Measurements from ENCODE around the gene A4GNT. TPM values are rescaled to one million over a fixed set of nuclear protein-coding genes. Genes with fewer than 3 reads are reported as not detected.

The A4GNT gene
- total RNA-seq, 1 donor = not detected

DNA sequence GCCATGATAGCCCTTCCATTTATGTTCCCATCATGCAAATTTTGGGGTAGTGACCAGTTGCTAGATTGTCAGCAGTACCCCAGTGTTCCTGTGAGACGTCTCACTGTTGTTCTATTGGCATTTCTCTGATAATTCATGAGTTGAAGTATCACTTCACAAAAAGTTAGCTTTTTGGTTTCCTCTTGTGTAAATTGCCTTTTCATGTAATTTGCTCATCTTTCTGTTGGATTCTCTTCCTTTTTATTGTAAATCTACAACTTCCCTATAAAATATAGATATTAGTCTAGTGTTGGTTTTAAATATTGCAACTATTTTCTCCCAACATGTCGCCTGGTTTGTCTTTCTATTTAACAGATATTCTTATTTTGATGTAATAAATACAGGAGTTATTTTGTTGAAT, 7.5 kb upstream of the A4GNT start:
- Histone ChIP-seq H3K4me1 (ENCODE audit: insufficient read depth, low read length) (no peaks in the 10 kb centered on the region), H3K4me3 (ENCODE audit: insufficient read depth, low read length) (no peak overlapping the region), H3K27me3 (ENCODE audit: insufficient read depth, low read length) (peaks cover 2% of the 10 kb centered on the region), H3K36me3 (ENCODE audit: insufficient read depth, low read length) (no peaks in the 10 kb centered on the region), H2AFZ (ENCODE audit: low read length) (no peak overlapping the region), H3K27ac (ENCODE audit: low read depth, low read length) (no peak overlapping the region), H4K20me1 (ENCODE audit: insufficient read depth, low read length) (no peaks in the 10 kb centered on the region), H3K4me2 (ENCODE audit: insufficient read depth, low read length) (no peak overlapping the region), H3K79me2 (ENCODE audit: insufficient read depth, low read length) (no peaks in the 10 kb centered on the region), H3K9me3 (ENCODE audit: low read depth, low read length) (no peaks in the 10 kb centered on the region)
- no peak for DNase-seq (ENCODE audit: insufficient read length, low spot score, missing footprints)
- TF ChIP-seq, protein P1, sequence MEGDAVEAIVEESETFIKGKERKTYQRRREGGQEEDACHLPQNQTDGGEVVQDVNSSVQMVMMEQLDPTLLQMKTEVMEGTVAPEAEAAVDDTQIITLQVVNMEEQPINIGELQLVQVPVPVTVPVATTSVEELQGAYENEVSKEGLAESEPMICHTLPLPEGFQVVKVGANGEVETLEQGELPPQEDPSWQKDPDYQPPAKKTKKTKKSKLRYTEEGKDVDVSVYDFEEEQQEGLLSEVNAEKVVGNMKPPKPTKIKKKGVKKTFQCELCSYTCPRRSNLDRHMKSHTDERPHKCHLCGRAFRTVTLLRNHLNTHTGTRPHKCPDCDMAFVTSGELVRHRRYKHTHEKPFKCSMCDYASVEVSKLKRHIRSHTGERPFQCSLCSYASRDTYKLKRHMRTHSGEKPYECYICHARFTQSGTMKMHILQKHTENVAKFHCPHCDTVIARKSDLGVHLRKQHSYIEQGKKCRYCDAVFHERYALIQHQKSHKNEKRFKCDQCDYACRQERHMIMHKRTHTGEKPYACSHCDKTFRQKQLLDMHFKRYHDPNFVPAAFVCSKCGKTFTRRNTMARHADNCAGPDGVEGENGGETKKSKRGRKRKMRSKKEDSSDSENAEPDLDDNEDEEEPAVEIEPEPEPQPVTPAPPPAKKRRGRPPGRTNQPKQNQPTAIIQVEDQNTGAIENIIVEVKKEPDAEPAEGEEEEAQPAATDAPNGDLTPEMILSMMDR (IDR thresholded peaks at IDR 0.05; ENCODE audit: extremely low read depth, low read depth, low read length) = no peak

DNA sequence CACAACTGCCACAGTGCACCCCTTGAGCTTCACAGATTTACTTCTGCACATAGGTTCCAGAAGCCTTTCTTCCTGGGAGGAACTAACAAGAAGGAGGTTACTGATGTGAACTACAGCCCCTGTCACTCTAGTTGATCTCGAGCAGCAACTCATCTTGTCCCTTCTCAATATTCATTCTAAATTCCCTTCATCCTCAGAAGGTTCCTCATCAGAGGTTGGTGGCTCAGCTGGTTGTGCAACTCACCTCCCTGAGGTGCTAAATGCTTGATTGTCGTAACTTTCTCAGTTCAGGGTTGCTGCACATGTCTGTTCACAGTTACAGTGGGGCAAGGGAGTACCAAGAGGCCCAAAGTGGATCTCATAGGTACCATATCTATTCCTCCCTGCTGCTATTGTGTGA, 5.7 kb upstream of the A4GNT start:
- Histone ChIP-seq H3K36me3 (ENCODE audit: insufficient read depth, low read length) (no peaks in the 10 kb centered on the region), H2AFZ (ENCODE audit: low read length) (no peak overlapping the region), H3K27ac (ENCODE audit: low read depth, low read length) (no peak overlapping the region), H3K4me2 (ENCODE audit: insufficient read depth, low read length) (no peak overlapping the region), H3K4me1 (ENCODE audit: insufficient read depth, low read length) (no peaks in the 10 kb centered on the region), H3K79me2 (ENCODE audit: insufficient read depth, low read length) (no peaks in the 10 kb centered on the region), H4K20me1 (ENCODE audit: insufficient read depth, low read length) (no peaks in the 10 kb centered on the region), H3K27me3 (ENCODE audit: insufficient read depth, low read length) (peaks cover 2% of the 10 kb centered on the region), H3K4me3 (ENCODE audit: insufficient read depth, low read length) (no peak overlapping the region), H3K9me3 (ENCODE audit: low read depth, low read length) (no peaks in the 10 kb centered on the region)
- DNase-seq (ENCODE audit: insufficient read length, low spot score, missing footprints) = no peak
- TF ChIP-seq, protein P1 (IDR thresholded peaks at IDR 0.05; ENCODE audit: extremely low read depth, low read depth, low read length) = no peak

DNA sequence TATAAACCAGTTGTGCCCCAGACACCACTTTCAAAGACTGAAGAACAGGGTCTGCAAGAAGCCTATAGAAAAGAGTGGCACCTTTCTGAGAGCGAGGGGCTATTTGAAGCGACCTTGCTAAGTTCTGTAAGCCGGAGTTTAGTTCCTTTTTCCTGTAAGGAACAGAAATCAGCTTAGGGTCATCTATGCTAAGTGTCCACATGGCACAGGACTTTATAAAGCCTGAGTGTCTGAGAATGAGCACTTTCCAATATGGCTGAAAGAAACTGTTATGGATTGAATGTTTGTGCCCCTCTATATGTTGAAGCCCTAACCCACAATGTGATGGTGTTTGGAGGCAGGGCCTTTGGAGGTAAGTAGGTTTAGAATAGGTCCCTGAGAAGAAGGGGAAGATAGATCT, 4.0 kb upstream of the A4GNT start:
- TF ChIP-seq, protein P1 (IDR thresholded peaks at IDR 0.05; ENCODE audit: extremely low read depth, low read depth, low read length) = no peak
- Histone ChIP-seq H3K79me2 (ENCODE audit: insufficient read depth, low read length) (no peaks in the 10 kb centered on the region), H3K9me3 (ENCODE audit: low read depth, low read length) (no peaks in the 10 kb centered on the region), H3K27me3 (ENCODE audit: insufficient read depth, low read length) (peaks cover 6% of the 10 kb centered on the region), H3K4me2 (ENCODE audit: insufficient read depth, low read length) (no peak overlapping the region), H3K36me3 (ENCODE audit: insufficient read depth, low read length) (no peaks in the 10 kb centered on the region), H3K4me1 (ENCODE audit: insufficient read depth, low read length) (no peaks in the 10 kb centered on the region), H4K20me1 (ENCODE audit: insufficient read depth, low read length) (no peaks in the 10 kb centered on the region), H3K27ac (ENCODE audit: low read depth, low read length) (no peak overlapping the region), H2AFZ (ENCODE audit: low read length) (no peak overlapping the region), H3K4me3 (ENCODE audit: insufficient read depth, low read length) (no peak overlapping the region)
- DNase-seq (ENCODE audit: insufficient read length, low spot score, missing footprints) = no peak

DNA sequence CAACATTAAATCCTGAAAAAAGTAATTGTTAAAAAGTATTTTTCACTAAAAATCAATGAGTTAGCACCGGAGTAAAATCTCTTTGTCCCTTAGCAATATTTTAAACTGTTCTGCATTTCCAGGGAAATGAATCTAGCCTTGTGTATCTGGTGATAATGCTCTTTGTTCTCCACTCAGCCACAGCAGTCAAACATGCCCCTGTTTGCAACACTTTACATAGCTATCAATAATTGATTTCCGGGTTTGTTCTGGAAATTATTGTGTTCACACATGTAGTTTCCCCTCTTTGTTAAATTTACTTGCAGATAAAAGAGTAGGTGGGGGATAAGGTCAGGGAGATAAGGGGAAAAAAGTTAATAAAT, 3.6 kb upstream of the A4GNT start:
- H3K27me3 ChIP-seq (ENCODE audit: insufficient read depth, low read length) = peaks cover 6% of the 10 kb centered on the region
- no peaks in the 10 kb centered on the region for H3K79me2 ChIP-seq (ENCODE audit: insufficient read depth, low read length)
- no peak overlapping the region for H3K4me3 ChIP-seq (ENCODE audit: insufficient read depth, low read length)
- no peak for DNase-seq (ENCODE audit: insufficient read length, low spot score, missing footprints)
- no peaks in the 10 kb centered on the region for H3K4me1 ChIP-seq (ENCODE audit: insufficient read depth, low read length)
- no peak overlapping the region for H3K27ac ChIP-seq (ENCODE audit: low read depth, low read length)
- no peaks in the 10 kb centered on the region for H3K9me3 ChIP-seq (ENCODE audit: low read depth, low read length)
- H3K4me2 ChIP-seq (ENCODE audit: insufficient read depth, low read length) = no peak overlapping the region
- no peaks in the 10 kb centered on the region for H3K36me3 ChIP-seq (ENCODE audit: insufficient read depth, low read length)
- no peaks in the 10 kb centered on the region for H4K20me1 ChIP-seq (ENCODE audit: insufficient read depth, low read length)
- TF ChIP-seq, protein P1 (IDR thresholded peaks at IDR 0.05; ENCODE audit: extremely low read depth, low read depth, low read length) = no peak
- no peak overlapping the region for H2AFZ ChIP-seq (ENCODE audit: low read length)

Data from osteoblast (primary cell).